Hepatocyte (in vitro differentiated cells): Measurements from ENCODE around the gene SETD5. TPM values are rescaled to one million over a fixed set of nuclear protein-coding genes. Genes with fewer than 3 reads are reported as not detected.

ENCODE experiments used
- DNase-seq: peaks from one replicate; pipeline ENCODE4 v3.0.0-alpha.2; 2016; ENCODE audit warnings: low spot score
- H2AFZ ChIP-seq: fragments of 200-600 bp; sonication (generic); 2 replicates; pipeline ENCODE4 v1.6.0; 2016; ENCODE audit warnings: antibody characterized with exemption, mild to moderate bottlenecking
- H3K27ac ChIP-seq: fragments of 200-600 bp; sonication (generic); 2 replicates; pipeline ENCODE4 v1.5.1; 2016; ENCODE audit warnings: mild to moderate bottlenecking
- H3K27me3 ChIP-seq: fragments of 200-600 bp; sonication (generic); 2 replicates; pipeline ENCODE4 v1.6.1; 2016
- H3K36me3 ChIP-seq: fragments of 200-600 bp; sonication (generic); replicated peaks from 2 replicates; pipeline ENCODE4 v1.5.1; 2016; ENCODE audit warnings: low read depth; ENCODE audit not compliant: insufficient read depth
- H3K4me1 ChIP-seq: fragments of 200-600 bp; sonication (generic); 2 replicates; pipeline ENCODE4 v1.5.1; 2016; ENCODE audit warnings: mild to moderate bottlenecking, moderate library complexity; ENCODE audit not compliant: insufficient read depth
- H3K4me2 ChIP-seq: fragments of 200-600 bp; sonication (generic); 2 replicates; pipeline ENCODE4 v1.6.0; 2016
- H3K4me3 ChIP-seq: fragments of 200-600 bp; sonication (generic); 2 replicates; pipeline ENCODE4 v1.5.1; 2016; ENCODE audit warnings: mild to moderate bottlenecking
- H3K79me2 ChIP-seq: fragments of 200-600 bp; sonication (generic); 2 replicates; pipeline ENCODE4 v1.6.0; 2017; ENCODE audit warnings: mild to moderate bottlenecking
- H3K9me2 ChIP-seq: fragments of 200-600 bp; sonication (generic); replicated peaks from 2 replicates; pipeline ENCODE4 v1.6.0; 2017; ENCODE audit warnings: mild to moderate bottlenecking; ENCODE audit not compliant: insufficient read depth
- H3K9me3 ChIP-seq: fragments of 200-600 bp; sonication (generic); 2 replicates; pipeline ENCODE4 v1.5.1; 2016; ENCODE audit warnings: low read depth, mild to moderate bottlenecking
- H4K20me1 ChIP-seq: fragments of 200-600 bp; sonication (generic); 2 replicates; pipeline ENCODE4 v1.6.0; 2016; ENCODE audit warnings: mild to moderate bottlenecking; ENCODE audit not compliant: insufficient read depth, poor library complexity, severe bottlenecking
- CTCF ChIP-seq: fragments of 200-600 bp; sonication (generic); IDR thresholded peaks from 2 replicates; pipeline ENCODE4 v1.5.1; 2016; ENCODE audit warnings: antibody characterized with exemption, mild to moderate bottlenecking; ENCODE audit not compliant: poor library complexity
- EZH2 ChIP-seq: fragments of 200-600 bp; sonication (generic); IDR thresholded peaks from 2 replicates; pipeline ENCODE4 v1.6.1; 2016; ENCODE audit warnings: antibody characterized with exemption, mild to moderate bottlenecking, borderline replicate concordance
- EZH2phosphoT487 ChIP-seq: fragments of 200-600 bp; sonication (generic); IDR thresholded peaks from one replicate; pipeline ENCODE4 v1.6.1; 2018; ENCODE audit warnings: antibody characterized with exemption, mild to moderate bottlenecking, low read depth, moderate library complexity; ENCODE audit not compliant: unreplicated experiment, severe bottlenecking
- WGBS: methylation state at CpG from one replicate; pipeline ENCODE4 v1.1.6; 2016; ENCODE audit warnings: low lambda C conversion rate; ENCODE audit errors: missing lambda C conversion rate; 5-methylcytosine and 5-hydroxymethylcytosine counted together
- polyA plus RNA-seq: library from polyadenylated mRNA; unstranded; fragments of >200 nt; fragmentation: Nextera tagmentation; extraction: Ambion mirVana; gene quantifications from 2 replicates; pipeline ENCODE4 v1.2.1, GENCODE V29; 2016
- total RNA-seq: library from RNA; depleted of rRNA; stranded (reverse); fragments of >200 nt; gene quantifications from 2 replicates; pipeline ENCODE4 v1.2.3, GENCODE V29; 2014

The SETD5 gene
- total and polyA plus RNA-seq, 2 experiments from 2014 or later = 75.2 to 110 TPM

DNA sequence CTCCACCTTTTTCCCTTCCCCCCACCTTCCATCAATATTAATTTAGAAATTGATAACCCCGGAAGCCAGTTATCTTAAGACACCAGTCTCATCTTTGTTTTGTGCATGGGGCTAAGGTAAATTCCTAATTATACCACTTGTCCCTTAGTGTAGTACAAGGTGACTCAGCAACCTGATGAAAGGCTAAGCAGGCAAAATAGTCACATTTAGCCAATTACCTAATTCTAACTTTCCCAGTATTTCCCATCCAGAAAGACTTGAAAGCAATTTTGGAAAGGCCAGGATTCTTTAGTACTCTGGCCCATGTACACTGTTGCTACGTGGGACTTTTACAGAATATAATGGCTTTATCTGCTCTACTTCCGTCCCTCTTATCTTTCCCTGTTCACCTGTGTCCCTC is 72.6 kb downstream of the SETD5 start:
- Histone ChIP-seq H2AFZ (no peak overlapping the region), H3K27me3 (no peaks in the 10 kb centered on the region), H3K9me2 (no peaks in the 10 kb centered on the region), H3K36me3 (peaks cover 7% of the 10 kb centered on the region), H3K4me1 (no peaks in the 10 kb centered on the region), H3K9me3 (no peaks in the 10 kb centered on the region), H3K4me2 (no peak overlapping the region), H3K4me3 (no peak overlapping the region), H3K27ac (no peak overlapping the region), H3K79me2 (peaks cover 42% of the 10 kb centered on the region), H4K20me1 (peaks cover 31% of the 10 kb centered on the region)
- no peak for DNase-seq
- TF ChIP-seq CTCF (no peak), EZH2 (no peak), EZH2phosphoT487 (no peak)
- WGBS = 91% methylated on average over 3 of the region's 3 CpGs

GRCh38 chr3:9473496-9474065 is 76.2 kb downstream of the SETD5 start:
- TF ChIP-seq CTCF (no peak), EZH2 (no peak), EZH2phosphoT487 (no peak)
- Histone ChIP-seq H2AFZ (no peak overlapping the region), H4K20me1 (peaks cover 23% of the 10 kb centered on the region)

GRCh38 chr3:9474482-9474881 is 77.1 kb downstream of the SETD5 start:
- H4K20me1 ChIP-seq = peaks cover 24% of the 10 kb centered on the region
- H3K79me2 ChIP-seq = peaks cover 16% of the 10 kb centered on the region
- no peak overlapping the region for H2AFZ ChIP-seq
- H3K36me3 ChIP-seq = peaks cover 7% of the 10 kb centered on the region
- H3K9me2 ChIP-seq = no peaks in the 10 kb centered on the region
- no peak for DNase-seq
- TF ChIP-seq EZH2 (no peak), EZH2phosphoT487 (no peak), CTCF (no peak)
- H3K27me3 ChIP-seq = no peaks in the 10 kb centered on the region
- no peak overlapping the region for H3K4me3 ChIP-seq
- no peaks in the 10 kb centered on the region for H3K9me3 ChIP-seq
- H3K27ac ChIP-seq = no peak overlapping the region
- whole genome bisulfite sequencing = 98% methylated on average over 6 of the region's 6 CpGs
- no peaks in the 10 kb centered on the region for H3K4me1 ChIP-seq
- H3K4me2 ChIP-seq = no peak overlapping the region

More at GRCh38 chr3:9473496-9474065, 76.2 kb downstream of the SETD5 start:
- Histone ChIP-seq H3K79me2 (peaks cover 22% of the 10 kb centered on the region), H3K4me3 (no peak overlapping the region), H3K9me2 (no peaks in the 10 kb centered on the region), H3K27me3 (no peaks in the 10 kb centered on the region), H3K27ac (no peak overlapping the region), H3K4me2 (no peak overlapping the region), H3K36me3 (peaks cover 7% of the 10 kb centered on the region), H3K9me3 (no peaks in the 10 kb centered on the region), H3K4me1 (no peaks in the 10 kb centered on the region)
- DNase-seq = no peak

- no peak overlapping the region for H3K27ac ChIP-seq
- H3K4me2 ChIP-seq = no peak overlapping the region
- H3K9me3 ChIP-seq = no peaks in the 10 kb centered on the region
- no peak overlapping the region for H2AFZ ChIP-seq
- H4K20me1 ChIP-seq = peaks cover 11% of the 10 kb centered on the region
- no peak for DNase-seq
- H3K4me3 ChIP-seq = no peak overlapping the region
- no peaks in the 10 kb centered on the region for H3K4me1 ChIP-seq
- H3K36me3 ChIP-seq = peaks cover 4% of the 10 kb centered on the region
- no peaks in the 10 kb centered on the region for H3K9me2 ChIP-seq
- H3K79me2 ChIP-seq = peaks cover 2% of the 10 kb centered on the region
- 97% methylated on average over 5 of the region's 5 CpGs for WGBS
- no peak for TF ChIP-seq EZH2phosphoT487
- no peak for TF ChIP-seq CTCF
- no peak for TF ChIP-seq EZH2
- H3K27me3 ChIP-seq = no peaks in the 10 kb centered on the region
Observed at GRCh38 chr3:9476935-9477334, 79.5 kb downstream of the SETD5 start.
